ENCODE measurements around the gene LAMTOR4. TPM values are rescaled to one million over a fixed set of nuclear protein-coding genes. Genes with fewer than 3 reads are reported as not detected.
"Not testable (repeated sequence)": the region's sequence is repeated elsewhere in the genome, so short reads cannot be mapped to it uniquely, and the experiment has no call there.

LAMTOR4 gene
- total RNA-seq, 4 donors from 2014 or later, result 97.6 to 141 (median 127) TPM

DNA sequence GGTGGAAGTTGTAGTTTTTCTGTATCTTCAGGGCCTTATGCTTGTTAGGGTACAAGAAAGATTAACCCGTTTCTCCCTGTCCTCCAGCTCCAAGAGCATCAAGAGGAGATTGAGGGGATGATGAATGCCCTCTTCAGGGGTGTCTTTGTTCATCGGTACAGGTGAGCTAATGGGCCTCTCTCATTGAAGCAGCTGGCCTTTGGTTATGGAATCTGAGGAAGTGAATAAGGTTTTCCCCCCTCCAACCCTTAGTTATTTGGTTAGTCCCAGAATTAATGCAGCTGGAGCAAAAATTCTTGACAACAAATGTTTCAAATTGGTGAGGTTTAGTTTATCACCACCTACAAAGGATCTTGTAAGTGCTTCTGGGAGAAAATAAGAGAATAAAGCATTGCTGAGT lies 46.5 kb downstream of the LAMTOR4 start:
- no peak for DNase-seq
- H3K9me3 ChIP-seq, result no peaks in the 10 kb centered on the region
- H3K36me3 ChIP-seq, result no peaks in the 10 kb centered on the region
- H3K4me1 ChIP-seq, result no peaks in the 10 kb centered on the region
- H3K4me3 ChIP-seq, result no peak overlapping the region
- H3K27ac ChIP-seq, result no peak overlapping the region
- TF ChIP-seq, protein P1, sequence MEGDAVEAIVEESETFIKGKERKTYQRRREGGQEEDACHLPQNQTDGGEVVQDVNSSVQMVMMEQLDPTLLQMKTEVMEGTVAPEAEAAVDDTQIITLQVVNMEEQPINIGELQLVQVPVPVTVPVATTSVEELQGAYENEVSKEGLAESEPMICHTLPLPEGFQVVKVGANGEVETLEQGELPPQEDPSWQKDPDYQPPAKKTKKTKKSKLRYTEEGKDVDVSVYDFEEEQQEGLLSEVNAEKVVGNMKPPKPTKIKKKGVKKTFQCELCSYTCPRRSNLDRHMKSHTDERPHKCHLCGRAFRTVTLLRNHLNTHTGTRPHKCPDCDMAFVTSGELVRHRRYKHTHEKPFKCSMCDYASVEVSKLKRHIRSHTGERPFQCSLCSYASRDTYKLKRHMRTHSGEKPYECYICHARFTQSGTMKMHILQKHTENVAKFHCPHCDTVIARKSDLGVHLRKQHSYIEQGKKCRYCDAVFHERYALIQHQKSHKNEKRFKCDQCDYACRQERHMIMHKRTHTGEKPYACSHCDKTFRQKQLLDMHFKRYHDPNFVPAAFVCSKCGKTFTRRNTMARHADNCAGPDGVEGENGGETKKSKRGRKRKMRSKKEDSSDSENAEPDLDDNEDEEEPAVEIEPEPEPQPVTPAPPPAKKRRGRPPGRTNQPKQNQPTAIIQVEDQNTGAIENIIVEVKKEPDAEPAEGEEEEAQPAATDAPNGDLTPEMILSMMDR (IDR thresholded peaks at IDR 0.05 in 4 of 5, conservative IDR thresholded peaks at IDR 0.05 in 1 of 5), result no peak
- TF ChIP-seq POLR2A (IDR thresholded peaks at IDR 0.05), result no peak
- ATAC-seq, result no peak
- intact Hi-C loops (cut with DNase I; ENCODE audit: low total_unique reads) (no loop called here), in situ Hi-C loops (cut with MboI; ENCODE audit: low sequenced_read_pairs in 4 of 4) (no loop called here)
- no peaks in the 10 kb centered on the region for H3K27me3 ChIP-seq

GRCh38 chr7:100195901-100196322 lies 47.2 kb downstream of the LAMTOR4 start:
- H3K27ac ChIP-seq; DNase-seq; ATAC-seq; H3K4me1 ChIP-seq; H3K4me3 ChIP-seq; intact Hi-C loops (cut with DNase I; ENCODE audit: low total_unique reads); H3K27me3 ChIP-seq; H3K36me3 ChIP-seq; in situ Hi-C loops (cut with MboI; ENCODE audit: low sequenced_read_pairs in 4 of 4); H3K9me3 ChIP-seq: not testable (repeated sequence)

DNA sequence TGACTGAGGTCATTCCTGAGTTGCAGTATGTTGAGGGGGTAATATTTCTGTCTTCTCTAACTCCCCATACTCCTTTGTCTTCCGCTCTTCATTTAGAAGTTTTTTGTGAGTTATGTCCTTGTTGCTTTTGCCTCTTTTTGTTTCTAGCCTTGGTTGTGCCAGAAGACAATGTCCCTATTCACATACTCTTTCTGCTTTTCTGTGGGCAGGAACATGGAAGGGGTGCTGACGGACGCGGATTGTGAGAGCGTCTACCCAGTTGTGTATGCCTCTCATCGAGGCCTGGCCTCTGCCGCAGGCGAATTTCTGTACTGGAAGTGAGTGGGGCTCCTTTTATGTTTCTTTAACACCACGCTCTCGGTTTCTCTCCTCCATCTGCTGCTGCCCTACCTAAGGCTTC lies 49.5 kb downstream of the LAMTOR4 start:
- Histone ChIP-seq H3K27me3 (no peaks in the 10 kb centered on the region), H3K4me1 (no peaks in the 10 kb centered on the region), H3K27ac (no peak overlapping the region), H3K9me3 (no peaks in the 10 kb centered on the region), H3K36me3 (no peaks in the 10 kb centered on the region), H3K4me3 (no peak overlapping the region)
- TF ChIP-seq POLR2A (IDR thresholded peaks at IDR 0.05), result no peak
- TF ChIP-seq, protein P1 (IDR thresholded peaks at IDR 0.05 in 4 of 5, conservative IDR thresholded peaks at IDR 0.05 in 1 of 5), result no peak
- ATAC-seq, result no peak
- in situ Hi-C loops (cut with MboI; ENCODE audit: low sequenced_read_pairs in 4 of 4), result no loop called here
- intact Hi-C loops (cut with DNase I; ENCODE audit: low total_unique reads), result no loop called here
- no peak for DNase-seq

- H3K27ac ChIP-seq, result no peak overlapping the region
- no peaks in the 10 kb centered on the region for H3K9me3 ChIP-seq
- H3K4me1 ChIP-seq, result no peaks in the 10 kb centered on the region
- no peak overlapping the region for H3K4me3 ChIP-seq
- in situ Hi-C loops (cut with MboI; ENCODE audit: low sequenced_read_pairs in 4 of 4) (no loop called here), intact Hi-C loops (cut with DNase I; ENCODE audit: low total_unique reads) (no loop called here)
- H3K36me3 ChIP-seq, result no peaks in the 10 kb centered on the region
- ATAC-seq (no peak), DNase-seq (no peak)
- no peaks in the 10 kb centered on the region for H3K27me3 ChIP-seq
- TF ChIP-seq, protein P1 (IDR thresholded peaks at IDR 0.05 in 4 of 5, conservative IDR thresholded peaks at IDR 0.05 in 1 of 5), result no peak
- TF ChIP-seq POLR2A (IDR thresholded peaks at IDR 0.05), result no peak
These were observed 52.0 kb downstream of the LAMTOR4 start for GRCh38 chr7:100200693-100201092.

Small RNA genes within 50 kb of the gene (microRNA-seq; reads per million reads assigned to microRNA genes)
- gene MIR4658 (ENCODE audit: borderline replicate concordance in 2 of 2), result 0 reads per million in 2 donors

Other genes with a start within 250 kb of the LAMTOR4 start
- 10 to 100 TPM in 1 of 4 donors, 1 to 10 TPM in 3; 6.4 to 10.5 (median 7.7) TPM for gene TRIM4, start 229.4 kb upstream of the LAMTOR4 start, total RNA-seq
- gene GJC3, start 219.3 kb upstream of the LAMTOR4 start, total RNA-seq, result not detected
- gene AZGP1, start 172.9 kb upstream of the LAMTOR4 start, total RNA-seq, result 10 to 100 TPM in 1 of 4 donors, 1 to 10 TPM in 2, not detected in 1; 2.6 to 10.3 (median 4.2) TPM
- 10 to 100 TPM; 15.0 to 17.7 (median 15.5) TPM for gene ZKSCAN1, start 133.3 kb upstream of the LAMTOR4 start, total RNA-seq
- gene ZSCAN21, start 99.1 kb upstream of the LAMTOR4 start, total RNA-seq, result 10 to 100 TPM; 14.4 to 26.4 (median 22.3) TPM
- 10 to 100 TPM; 11.2 to 19.2 (median 16.1) TPM for gene ZNF3, start 67.2 kb upstream of the LAMTOR4 start, total RNA-seq
- 10 to 100 TPM; 32.6 to 57.9 (median 39.4) TPM for gene COPS6, start 59.9 kb upstream of the LAMTOR4 start, total RNA-seq
- 10 to 100 TPM; 23.9 to 45.7 (median 36.1) TPM for gene MCM7, start 47.5 kb upstream of the LAMTOR4 start, total RNA-seq
- gene AP4M1, start 47.3 kb upstream of the LAMTOR4 start, total RNA-seq, result 10 to 100 TPM in 2 of 4 donors, 1 to 10 TPM in 2; 7.2 to 13.8 (median 10.8) TPM
- gene TAF6, start 29.6 kb upstream of the LAMTOR4 start, total RNA-seq, result 10 to 100 TPM; 38.6 to 71.7 (median 56.6) TPM
- 1 to 10 TPM; 2.0 to 5.0 (median 2.4) TPM for gene CNPY4, start 29.3 kb upstream of the LAMTOR4 start, total RNA-seq
- gene MBLAC1, start 22.0 kb upstream of the LAMTOR4 start, total RNA-seq, result 1 to 10 TPM; 1.4 to 7.4 (median 3.1) TPM
- gene TRAPPC14, start 9.8 kb downstream of the LAMTOR4 start, total RNA-seq, result 1 to 10 TPM; 3.0 to 6.1 (median 4.2) TPM
- 1 to 10 TPM in 2 of 4 donors, under 1 TPM in 1, not detected in 1; 0.53 to 1.9 (median 1.6) TPM for gene GAL3ST4, start 19.7 kb downstream of the LAMTOR4 start, total RNA-seq
- gene GPC2, start 28.5 kb downstream of the LAMTOR4 start, total RNA-seq, result 1 to 10 TPM in 1 of 4 donors, not detected in 3; 4.0 TPM
- gene STAG3, start 29.0 kb downstream of the LAMTOR4 start, total RNA-seq, result 1 to 10 TPM in 1 of 4 donors, under 1 TPM in 1, not detected in 2; 0.13 to 5.5 TPM
- gene PVRIG, start 71.0 kb downstream of the LAMTOR4 start, total RNA-seq, result not detected
- not detected for gene SPDYE3, start 158.8 kb downstream of the LAMTOR4 start, total RNA-seq
- 10 to 100 TPM; 11.8 to 32.4 (median 20.8) TPM for gene PILRB, start 209.2 kb downstream of the LAMTOR4 start, total RNA-seq
- gene PILRA, start 224.6 kb downstream of the LAMTOR4 start, total RNA-seq, result 1 to 10 TPM in 3 of 4 donors, under 1 TPM in 1; 0.62 to 5.4 (median 2.0) TPM